ENCODE results near the gene NRXN3. TPM values are rescaled to one million over a fixed set of nuclear protein-coding genes. Genes with fewer than 3 reads are reported as not detected.

NRXN3 gene
- total RNA-seq, 1 experiment from 2014 or later, result not detected

GRCh38 chr14:78674820-78675219, 504.6 kb downstream of the NRXN3 start:
- RAD21 ChIA-PET (ENCODE audit: low non-redundant PET in 1 of 2, low total read pairs in 2 of 2, uncharacterized antibody in 2 of 2, unreplicated experiment in 2 of 2), result no interaction called here
- no peak for TF ChIP-seq ZNF274 (IDR thresholded peaks at IDR 0.05; ENCODE audit: low read depth, low read length)
- TF ChIP-seq REST (IDR thresholded peaks at IDR 0.05; ENCODE audit: low read depth), result no peak
- no peak for TF ChIP-seq ATF3 (IDR thresholded peaks at IDR 0.05)
- TF ChIP-seq RAD21 (IDR thresholded peaks at IDR 0.05; ENCODE audit: low read depth), result no peak
- TF ChIP-seq TCF7L2 (IDR thresholded peaks at IDR 0.05; ENCODE audit: borderline replicate concordance, extremely low read depth, insufficient read depth, insufficient read length), result no peak
- TF ChIP-seq SIN3A (IDR thresholded peaks at IDR 0.05; ENCODE audit: low read depth), result no peak
- TF ChIP-seq ELF1 (IDR thresholded peaks at IDR 0.05; ENCODE audit: borderline replicate concordance, low read depth), result no peak
- no peak for TF ChIP-seq SRF (IDR thresholded peaks at IDR 0.05; ENCODE audit: low read depth)
- no peak for TF ChIP-seq CEBPB (IDR thresholded peaks at IDR 0.05; ENCODE audit: low read depth)
- no peak for TF ChIP-seq MAX (IDR thresholded peaks at IDR 0.05)
- TF ChIP-seq POLR2AphosphoS5 (IDR thresholded peaks at IDR 0.05; ENCODE audit: low read depth, low read length), result no peak
- no peak for TF ChIP-seq CBX3 (IDR thresholded peaks at IDR 0.05; ENCODE audit: low read depth)
- TF ChIP-seq JUND (IDR thresholded peaks at IDR 0.05), result no peak
- no peak for TF ChIP-seq ZFX (IDR thresholded peaks at IDR 0.05)
- no peak for TF ChIP-seq EZH2 (IDR thresholded peaks at IDR 0.05)
- TF ChIP-seq CTCF (IDR thresholded peaks at IDR 0.05 in 2 of 3, conservative IDR thresholded peaks at IDR 0.05 in 1 of 3; ENCODE audit: borderline replicate concordance in 1 of 3, insufficient read depth in 1 of 3, low read depth in 2 of 3, low read length in 2 of 3), result no peak
- TF ChIP-seq ZBTB33 (IDR thresholded peaks at IDR 0.05; ENCODE audit: extremely low read depth, insufficient replicate concordance, low read length), result no peak
- no peak for TF ChIP-seq SP1 (IDR thresholded peaks at IDR 0.05; ENCODE audit: low read depth)
- TF ChIP-seq EGR1 (IDR thresholded peaks at IDR 0.05; ENCODE audit: low read depth), result no peak
- DNase-seq (ENCODE audit: low read depth, low spot score) (no peak), ATAC-seq (no peak)
- Histone ChIP-seq H4K20me1 (ENCODE audit: insufficient read depth) (no peaks in the 10 kb centered on the region), H3K4me2 (ENCODE audit: low read length) (no peak overlapping the region), H3K4me1 (ENCODE audit: control insufficient read depth in 1 of 2, insufficient read depth in 2 of 2, low read length in 2 of 2) (no peaks in the 10 kb centered on the region), H3K27me3 (ENCODE audit: insufficient read depth, low read length) (no peaks in the 10 kb centered on the region), H3K9me2 (ENCODE audit: insufficient read depth) (no peaks in the 10 kb centered on the region), H2AFZ (ENCODE audit: low read depth, low read length, poor library complexity, severe bottlenecking) (no peak overlapping the region), H3K4me3 (replicated peaks in 1 of 2; ENCODE audit: low read depth in 1 of 2, low read length in 2 of 2) (no peak overlapping the region), H3K79me2 (ENCODE audit: insufficient read depth, low read length) (no peaks in the 10 kb centered on the region), H3K9ac (ENCODE audit: low read length) (no peak overlapping the region), H3K9me3 (ENCODE audit: control insufficient read depth in 1 of 2, insufficient read depth in 1 of 2, low read depth in 1 of 2, low read length in 2 of 2) (no peaks in the 10 kb centered on the region; a peak in 1 of 4 replicates), H3K36me3 (ENCODE audit: control insufficient read depth in 1 of 2, insufficient read depth in 2 of 2, low read length in 2 of 2) (no peaks in the 10 kb centered on the region), H3K27ac (ENCODE audit: low read depth, low read length) (no peak overlapping the region)
- POLR2A ChIA-PET, result no interaction called here
- intact Hi-C loops (cut with micrococcal nuclease), result no loop called here
- no TSS peak for BruUV-seq (replicated peaks)
- CTCF ChIA-PET, result no interaction called here

Data from HCT116 (cell line).